Liver (tissue), 9 donors: Measurements from ENCODE around the gene ECD. TPM values are rescaled to one million over a fixed set of nuclear protein-coding genes. Genes with fewer than 3 reads are reported as not detected.
A peak's percentile ranks its signal among the peaks of the same experiment; 100 is the strongest.

Experiments used
- DNase-seq: peaks from one replicate; pipeline ENCODE4 v3.0.0-alpha.2; 2017; ENCODE audit warnings: low spot score
- H3K27ac ChIP-seq, 2 donors: one replicate each; pipeline ENCODE4 v1.7.0; 2013; ENCODE audit warnings: inconsistent platforms in 2 of 2, low read length in 2 of 2, control low read depth in 1 of 2, low read depth in 1 of 2, mild to moderate bottlenecking in 1 of 2
- H3K27me3 ChIP-seq, 4 donors: one replicate each; pipeline versions ENCODE4 v1.6.1 to v1.7.0; 2013; ENCODE audit warnings: low read length in 3 of 4, inconsistent platforms in 1 of 4, mild to moderate bottlenecking in 1 of 4, moderate library complexity in 1 of 4; ENCODE audit not compliant: control insufficient read depth in 4 of 4, insufficient read depth in 4 of 4
- H3K36me3 ChIP-seq, 4 donors: one replicate each; pipeline versions ENCODE4 v1.6.1 to v1.7.0; 2013; ENCODE audit warnings: low read length in 3 of 4, mild to moderate bottlenecking in 3 of 4, low read depth in 1 of 4, moderate library complexity in 1 of 4; ENCODE audit not compliant: control insufficient read depth in 4 of 4, insufficient read depth in 3 of 4
- H3K4me1 ChIP-seq, 4 donors: one replicate each; pipeline versions ENCODE4 v1.6.1 to v1.7.0; 2013; ENCODE audit warnings: low read length in 3 of 4, mild to moderate bottlenecking in 3 of 4, moderate library complexity in 1 of 4; ENCODE audit not compliant: control insufficient read depth in 4 of 4, insufficient read depth in 4 of 4
- H3K4me3 ChIP-seq, 3 donors: one replicate each; pipeline versions ENCODE4 v1.6.1 to v1.7.0; 2013; ENCODE audit warnings: low read length in 3 of 3, control low read depth in 1 of 3, low read depth in 1 of 3, mild to moderate bottlenecking in 1 of 3
- H3K9ac ChIP-seq, 2 donors: one replicate each; pipeline ENCODE4 v1.7.0; 2013; ENCODE audit warnings: low read length in 2 of 2, mild to moderate bottlenecking in 2 of 2, moderate library complexity in 2 of 2, control low read depth in 1 of 2, low read depth in 1 of 2
- H3K9me3 ChIP-seq, 4 donors: one replicate each; pipeline versions ENCODE4 v1.6.1 to v1.7.0; 2013; ENCODE audit warnings: low read length in 3 of 4; ENCODE audit not compliant: control insufficient read depth in 4 of 4
- EGR1 ChIP-seq, 2 donors: IDR thresholded peaks; 2 replicates each; pipeline ENCODE4 v1.6.1; 2016 to 2018; ENCODE audit warnings: antibody characterized with exemption in 2 of 2, low read depth in 2 of 2
- FOXA1 ChIP-seq: IDR thresholded peaks from 2 replicates; pipeline ENCODE4 v1.6.1; 2016; ENCODE audit warnings: antibody characterized with exemption
- FOXA2 ChIP-seq: IDR thresholded peaks from 2 replicates; pipeline ENCODE4 v1.6.1; 2016; ENCODE audit warnings: antibody characterized with exemption
- GABPA ChIP-seq, 2 donors: IDR thresholded peaks in 1 of 2; conservative IDR thresholded peaks in 1 of 2; 2 replicates each; pipeline ENCODE4 v1.6.1; 2016; ENCODE audit warnings: antibody characterized with exemption in 2 of 2, mild to moderate bottlenecking in 1 of 2, moderate library complexity in 1 of 2
- HNF4A ChIP-seq, 2 donors: conservative IDR thresholded peaks; 2 replicates each; pipeline ENCODE4 v1.6.1; 2016; ENCODE audit warnings: antibody characterized with exemption in 2 of 2, mild to moderate bottlenecking in 2 of 2
- HNF4G ChIP-seq: IDR thresholded peaks from 2 replicates; pipeline ENCODE4 v1.6.1; 2016; ENCODE audit warnings: antibody characterized with exemption
- JUND ChIP-seq, 2 donors: IDR thresholded peaks; 2 replicates each; pipeline ENCODE4 v1.6.1; 2016; ENCODE audit warnings: antibody characterized with exemption in 2 of 2
- NR2F2 ChIP-seq: IDR thresholded peaks from 2 replicates; pipeline ENCODE4 v1.6.1; 2016; ENCODE audit warnings: antibody characterized with exemption
- RAD21 ChIP-seq, 2 donors: IDR thresholded peaks; 2 replicates each; pipeline ENCODE4 v1.6.1; 2016; ENCODE audit warnings: antibody characterized with exemption in 2 of 2, mild to moderate bottlenecking in 2 of 2
- SP1 ChIP-seq: IDR thresholded peaks from 2 replicates; pipeline ENCODE4 v1.6.1; 2018; ENCODE audit warnings: antibody characterized with exemption, mild to moderate bottlenecking
- TAF1 ChIP-seq: conservative IDR thresholded peaks from 2 replicates; pipeline ENCODE4 v1.6.1; 2016; ENCODE audit warnings: antibody characterized with exemption, mild to moderate bottlenecking
- YY1 ChIP-seq: IDR thresholded peaks from 2 replicates; pipeline ENCODE4 v1.6.1; 2016; ENCODE audit warnings: antibody characterized with exemption, mild to moderate bottlenecking
- WGBS: extraction: QIAGEN DNeasy Blood & Tissue Kit; methylation state at CpG from one replicate; pipeline ENCODE4 v1.1.7; 2013; 5-methylcytosine and 5-hydroxymethylcytosine counted together
- polyA plus RNA-seq, 2 donors: library from polyadenylated mRNA; stranded (reverse) in 1 of 2; unstranded in 1 of 2; fragments of 200-250 nt in 1 of 2; fragments of >200 nt in 1 of 2; fragmentation: Nextera tagmentation in 1 of 2; extraction: Ambion mirVana in 1 of 2; gene quantifications; one replicate each; pipeline versions ENCODE4 v1.2.1 to v1.2.3, GENCODE V29; 2013 to 2015
- total RNA-seq, 2 donors: library from RNA; depleted of rRNA; stranded (reverse); fragments of >200 nt; gene quantifications; one replicate each; pipeline ENCODE4 v1.2.3, GENCODE V29; 2014
- TF ChIP-seq, protein P1 (sequence below): IDR thresholded peaks from 2 replicates; pipeline ENCODE4 v1.6.1; 2016; ENCODE audit warnings: antibody characterized with exemption
- TF ChIP-seq, protein P2 (sequence below): IDR thresholded peaks from 2 replicates; pipeline ENCODE4 v1.6.1; 2016; ENCODE audit warnings: antibody characterized with exemption
- TF ChIP-seq, protein P3 (sequence below): IDR thresholded peaks from 2 replicates; pipeline ENCODE4 v1.6.1; 2016; ENCODE audit warnings: antibody characterized with exemption
- TF ChIP-seq, protein P4 (sequence below): IDR thresholded peaks from 2 replicates; pipeline ENCODE4 v1.6.1; 2016; ENCODE audit warnings: antibody characterized with exemption, mild to moderate bottlenecking
- TF ChIP-seq, protein P5 (sequence below): fragments of 150-350 bp; IDR thresholded peaks from 2 replicates; pipeline ENCODE4 v1.5.1; 2017; ENCODE audit warnings: improper control_type of control experiment, low read depth, low read length; ENCODE audit not compliant: missing input control
- donor health status: healthy.
- donor health status: healthy.
- donor health status: healthy.
- donor health status: healthy.
- donor health status: healthy.

ECD gene
- total and polyA plus RNA-seq, 4 donors = 7.1 to 16.2 (median 12.0) TPM

DNA sequence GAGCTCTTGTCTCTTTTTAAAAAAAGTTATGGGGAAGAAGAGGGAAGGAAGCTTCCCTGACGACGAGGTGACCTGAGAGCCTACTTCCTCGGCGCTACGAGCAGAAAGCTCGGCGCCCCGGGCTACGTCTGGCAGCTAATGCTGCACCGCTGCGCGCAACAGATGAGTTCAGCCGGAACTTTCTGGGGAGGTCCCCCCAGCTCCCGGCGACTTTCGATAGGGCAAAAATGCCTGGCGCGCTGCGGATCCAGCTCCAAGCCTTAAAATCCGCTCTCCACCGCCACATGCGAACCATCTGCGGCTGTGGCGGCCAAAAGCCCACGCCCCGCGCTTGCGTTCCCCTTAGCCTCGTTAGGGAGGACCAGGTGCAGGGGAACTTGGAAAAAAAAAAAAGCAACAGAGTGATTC lies 71.8 kb downstream of the ECD start:
- Histone ChIP-seq H3K36me3 (peaks cover 0 to 2% (median 0%) of the 10 kb centered on the region in 4 donors), H3K9ac (peak overlapping the region; percentile 97 to 98), H3K27ac (peak overlapping the region; percentile 98 to 100), H3K27me3 (no peaks in the 10 kb centered on the region), H3K9me3 (no peaks in the 10 kb centered on the region), H3K4me3 (peak overlapping the region; percentile 81 to 94 (median 82)), H3K4me1 (peaks cover 0 to 15% (median 4%) of the 10 kb centered on the region in 4 donors)
- WGBS = under 1% methylated on average over 29 of the region's 29 CpGs
- DNase-seq = peak; percentile 69
- TF ChIP-seq YY1 = peak; percentile 3
- TF ChIP-seq, protein P1, sequence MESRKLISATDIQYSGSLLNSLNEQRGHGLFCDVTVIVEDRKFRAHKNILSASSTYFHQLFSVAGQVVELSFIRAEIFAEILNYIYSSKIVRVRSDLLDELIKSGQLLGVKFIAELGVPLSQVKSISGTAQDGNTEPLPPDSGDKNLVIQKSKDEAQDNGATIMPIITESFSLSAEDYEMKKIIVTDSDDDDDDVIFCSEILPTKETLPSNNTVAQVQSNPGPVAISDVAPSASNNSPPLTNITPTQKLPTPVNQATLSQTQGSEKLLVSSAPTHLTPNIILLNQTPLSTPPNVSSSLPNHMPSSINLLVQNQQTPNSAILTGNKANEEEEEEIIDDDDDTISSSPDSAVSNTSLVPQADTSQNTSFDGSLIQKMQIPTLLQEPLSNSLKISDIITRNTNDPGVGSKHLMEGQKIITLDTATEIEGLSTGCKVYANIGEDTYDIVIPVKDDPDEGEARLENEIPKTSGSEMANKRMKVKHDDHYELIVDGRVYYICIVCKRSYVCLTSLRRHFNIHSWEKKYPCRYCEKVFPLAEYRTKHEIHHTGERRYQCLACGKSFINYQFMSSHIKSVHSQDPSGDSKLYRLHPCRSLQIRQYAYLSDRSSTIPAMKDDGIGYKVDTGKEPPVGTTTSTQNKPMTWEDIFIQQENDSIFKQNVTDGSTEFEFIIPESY = no peak
- TF ChIP-seq, protein P2, sequence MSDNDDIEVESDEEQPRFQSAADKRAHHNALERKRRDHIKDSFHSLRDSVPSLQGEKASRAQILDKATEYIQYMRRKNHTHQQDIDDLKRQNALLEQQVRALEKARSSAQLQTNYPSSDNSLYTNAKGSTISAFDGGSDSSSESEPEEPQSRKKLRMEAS = peak; percentile 8

DNA sequence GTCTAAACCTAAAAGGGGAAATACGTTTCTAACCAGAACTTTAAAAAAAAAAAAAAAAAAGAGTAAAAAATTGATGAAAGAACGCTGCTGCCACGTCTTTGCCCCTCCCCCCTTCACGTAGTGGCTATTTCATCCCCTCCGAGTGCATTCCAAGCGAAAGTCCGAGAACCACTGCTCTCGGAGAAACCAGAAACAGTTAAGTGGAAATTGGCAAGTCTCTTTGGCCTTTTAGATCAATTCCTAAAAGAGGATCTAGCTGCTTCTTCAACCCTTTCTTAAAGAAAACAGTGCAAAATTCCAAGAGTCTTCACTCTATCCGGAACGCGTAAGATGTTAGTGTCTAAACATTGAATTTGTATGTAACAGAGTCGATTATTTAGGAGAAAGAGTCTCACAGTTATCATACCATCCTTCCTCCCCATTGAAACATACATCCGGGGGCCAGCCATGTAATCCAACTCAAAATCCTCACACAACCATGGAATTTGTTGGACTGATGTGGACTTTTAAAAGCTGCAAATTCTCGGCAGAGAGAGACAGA lies 72.3 kb downstream of the ECD start:
- H3K9ac ChIP-seq = peak overlapping the region; percentile 97 to 98
- 0% methylated on average over 14 of the region's 14 CpGs for WGBS
- H3K36me3 ChIP-seq = peaks cover 0 to 2% (median 0%) of the 10 kb centered on the region in 4 donors
- peaks cover 0 to 15% (median 4%) of the 10 kb centered on the region in 4 donors for H3K4me1 ChIP-seq
- H3K27me3 ChIP-seq = no peaks in the 10 kb centered on the region
- DNase-seq = peak; percentile 47
- TF ChIP-seq TAF1 (no peak), HNF4G (no peak), JUND (IDR thresholded peaks at IDR 0.05) (no peak), SP1 (no peak), FOXA1 (no peak), GABPA (IDR thresholded peaks at IDR 0.05 in 1 of 2, conservative IDR thresholded peaks at IDR 0.05 in 1 of 2) (no peak), HNF4A (conservative IDR thresholded peaks at IDR 0.05) (peak in 1 of 2 donors; percentile 20), YY1 (no peak), FOXA2 (no peak), RAD21 (IDR thresholded peaks at IDR 0.05) (peak in 1 of 2 donors; percentile 24), NR2F2 (no peak), EGR1 (IDR thresholded peaks at IDR 0.05; ENCODE audit: low read depth in 2 of 2) (no peak)
- TF ChIP-seq, protein P2 = no peak
- TF ChIP-seq, protein P3, sequence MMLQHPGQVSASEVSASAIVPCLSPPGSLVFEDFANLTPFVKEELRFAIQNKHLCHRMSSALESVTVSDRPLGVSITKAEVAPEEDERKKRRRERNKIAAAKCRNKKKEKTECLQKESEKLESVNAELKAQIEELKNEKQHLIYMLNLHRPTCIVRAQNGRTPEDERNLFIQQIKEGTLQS = no peak
- TF ChIP-seq, protein P4, sequence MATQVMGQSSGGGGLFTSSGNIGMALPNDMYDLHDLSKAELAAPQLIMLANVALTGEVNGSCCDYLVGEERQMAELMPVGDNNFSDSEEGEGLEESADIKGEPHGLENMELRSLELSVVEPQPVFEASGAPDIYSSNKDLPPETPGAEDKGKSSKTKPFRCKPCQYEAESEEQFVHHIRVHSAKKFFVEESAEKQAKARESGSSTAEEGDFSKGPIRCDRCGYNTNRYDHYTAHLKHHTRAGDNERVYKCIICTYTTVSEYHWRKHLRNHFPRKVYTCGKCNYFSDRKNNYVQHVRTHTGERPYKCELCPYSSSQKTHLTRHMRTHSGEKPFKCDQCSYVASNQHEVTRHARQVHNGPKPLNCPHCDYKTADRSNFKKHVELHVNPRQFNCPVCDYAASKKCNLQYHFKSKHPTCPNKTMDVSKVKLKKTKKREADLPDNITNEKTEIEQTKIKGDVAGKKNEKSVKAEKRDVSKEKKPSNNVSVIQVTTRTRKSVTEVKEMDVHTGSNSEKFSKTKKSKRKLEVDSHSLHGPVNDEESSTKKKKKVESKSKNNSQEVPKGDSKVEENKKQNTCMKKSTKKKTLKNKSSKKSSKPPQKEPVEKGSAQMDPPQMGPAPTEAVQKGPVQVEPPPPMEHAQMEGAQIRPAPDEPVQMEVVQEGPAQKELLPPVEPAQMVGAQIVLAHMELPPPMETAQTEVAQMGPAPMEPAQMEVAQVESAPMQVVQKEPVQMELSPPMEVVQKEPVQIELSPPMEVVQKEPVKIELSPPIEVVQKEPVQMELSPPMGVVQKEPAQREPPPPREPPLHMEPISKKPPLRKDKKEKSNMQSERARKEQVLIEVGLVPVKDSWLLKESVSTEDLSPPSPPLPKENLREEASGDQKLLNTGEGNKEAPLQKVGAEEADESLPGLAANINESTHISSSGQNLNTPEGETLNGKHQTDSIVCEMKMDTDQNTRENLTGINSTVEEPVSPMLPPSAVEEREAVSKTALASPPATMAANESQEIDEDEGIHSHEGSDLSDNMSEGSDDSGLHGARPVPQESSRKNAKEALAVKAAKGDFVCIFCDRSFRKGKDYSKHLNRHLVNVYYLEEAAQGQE = no peak
- TF ChIP-seq, protein P1 = no peak
- TF ChIP-seq, protein P5, sequence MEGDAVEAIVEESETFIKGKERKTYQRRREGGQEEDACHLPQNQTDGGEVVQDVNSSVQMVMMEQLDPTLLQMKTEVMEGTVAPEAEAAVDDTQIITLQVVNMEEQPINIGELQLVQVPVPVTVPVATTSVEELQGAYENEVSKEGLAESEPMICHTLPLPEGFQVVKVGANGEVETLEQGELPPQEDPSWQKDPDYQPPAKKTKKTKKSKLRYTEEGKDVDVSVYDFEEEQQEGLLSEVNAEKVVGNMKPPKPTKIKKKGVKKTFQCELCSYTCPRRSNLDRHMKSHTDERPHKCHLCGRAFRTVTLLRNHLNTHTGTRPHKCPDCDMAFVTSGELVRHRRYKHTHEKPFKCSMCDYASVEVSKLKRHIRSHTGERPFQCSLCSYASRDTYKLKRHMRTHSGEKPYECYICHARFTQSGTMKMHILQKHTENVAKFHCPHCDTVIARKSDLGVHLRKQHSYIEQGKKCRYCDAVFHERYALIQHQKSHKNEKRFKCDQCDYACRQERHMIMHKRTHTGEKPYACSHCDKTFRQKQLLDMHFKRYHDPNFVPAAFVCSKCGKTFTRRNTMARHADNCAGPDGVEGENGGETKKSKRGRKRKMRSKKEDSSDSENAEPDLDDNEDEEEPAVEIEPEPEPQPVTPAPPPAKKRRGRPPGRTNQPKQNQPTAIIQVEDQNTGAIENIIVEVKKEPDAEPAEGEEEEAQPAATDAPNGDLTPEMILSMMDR = no peak
- H3K27ac ChIP-seq = peak overlapping the region; percentile 98 to 100
- H3K4me3 ChIP-seq = peak overlapping the region; percentile 81 to 94 (median 82)
- no peaks in the 10 kb centered on the region for H3K9me3 ChIP-seq
